Ramos (cell line): ENCODE measurements around the gene PAAF1.
"Not testable (repeated sequence)": the region's sequence is repeated elsewhere in the genome, so short reads cannot be mapped to it uniquely, and the experiment has no call there.

Experiments used
- in situ Hi-C: fragments of 300-500 bp; cut with MboI; formaldehyde crosslinking; loops from one replicate; pipeline ENCODE4 v1.14.3; 2022; ENCODE audit warnings: low sequenced_read_pairs; ENCODE audit not compliant: unreplicated experiment

Gene PAAF1

GRCh38 chr11:73878771-73879170 is 2.0 kb downstream of the PAAF1 start:
- in situ Hi-C loops, result no loop called here

DNA sequence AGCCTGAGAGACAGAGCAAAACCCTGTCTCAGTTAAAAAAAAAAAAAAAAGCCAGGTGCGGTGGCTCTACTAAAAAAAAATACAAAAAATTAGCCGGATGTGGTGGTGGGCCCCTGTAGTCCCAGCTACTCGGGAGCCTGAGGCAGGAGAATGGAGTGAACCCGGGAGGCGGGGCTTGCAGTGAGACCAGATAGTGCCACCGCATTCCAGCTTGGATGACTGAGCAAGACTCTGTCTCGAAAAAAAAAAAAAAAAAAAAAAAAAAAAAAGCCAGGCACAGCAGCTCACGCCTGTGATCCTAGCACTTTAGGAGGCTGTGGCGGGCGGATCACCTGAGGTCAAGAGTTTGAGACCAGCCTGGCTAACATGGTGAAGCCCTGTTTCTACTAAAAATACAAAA is 3.6 kb downstream of the PAAF1 start:
- in situ Hi-C loops, result not testable (repeated sequence)

- in situ Hi-C loops, result no loop called here
These were observed 7.1 kb downstream of the PAAF1 start for GRCh38 chr11:73883856-73884255.

GRCh38 chr11:73888244-73888643 is 11.4 kb downstream of the PAAF1 start:
- in situ Hi-C loops, result no loop called here

DNA sequence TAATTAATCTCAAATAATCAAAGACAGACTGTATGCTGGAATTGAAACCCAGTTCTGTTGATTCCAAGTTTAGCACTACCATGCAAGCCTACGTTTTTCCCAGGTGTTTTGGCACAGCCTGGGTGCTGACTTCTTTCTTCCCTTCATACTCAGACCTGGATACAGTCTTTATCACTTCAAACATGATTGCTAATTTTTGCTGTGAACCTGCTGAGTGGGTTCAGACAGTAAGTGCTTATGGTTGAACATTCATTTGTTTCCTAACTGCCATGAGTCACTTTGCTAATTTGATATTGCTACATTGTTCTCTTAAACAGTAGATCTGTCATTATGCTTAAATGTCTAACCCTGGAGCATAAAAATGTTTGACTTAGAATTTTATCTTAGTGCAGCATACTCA is 12.2 kb downstream of the PAAF1 start:
- in situ Hi-C loops, result no loop called here

DNA sequence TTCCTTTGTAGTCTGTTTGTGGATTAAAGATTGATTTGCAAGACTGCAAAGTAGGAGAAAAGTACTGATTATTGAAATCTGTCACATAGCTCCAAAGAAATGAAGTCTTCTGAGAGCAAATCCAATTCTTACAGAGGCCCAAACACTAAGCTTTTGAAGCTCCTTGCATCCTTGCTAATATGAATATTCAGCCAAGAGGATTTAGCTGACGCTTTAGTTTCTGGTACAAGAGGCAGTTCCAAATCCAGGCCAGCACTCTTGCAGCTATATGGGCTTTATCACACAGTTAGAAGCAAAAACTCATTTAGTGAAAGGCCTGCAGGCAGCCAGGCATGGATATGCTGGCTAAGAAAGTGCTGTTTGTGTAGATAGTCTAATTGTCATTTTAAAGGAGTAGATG is 12.7 kb downstream of the PAAF1 start:
- in situ Hi-C loops, result no loop called here

GRCh38 chr11:73893041-73893440 is 16.2 kb downstream of the PAAF1 start:
- in situ Hi-C loops, result no loop called here

DNA sequence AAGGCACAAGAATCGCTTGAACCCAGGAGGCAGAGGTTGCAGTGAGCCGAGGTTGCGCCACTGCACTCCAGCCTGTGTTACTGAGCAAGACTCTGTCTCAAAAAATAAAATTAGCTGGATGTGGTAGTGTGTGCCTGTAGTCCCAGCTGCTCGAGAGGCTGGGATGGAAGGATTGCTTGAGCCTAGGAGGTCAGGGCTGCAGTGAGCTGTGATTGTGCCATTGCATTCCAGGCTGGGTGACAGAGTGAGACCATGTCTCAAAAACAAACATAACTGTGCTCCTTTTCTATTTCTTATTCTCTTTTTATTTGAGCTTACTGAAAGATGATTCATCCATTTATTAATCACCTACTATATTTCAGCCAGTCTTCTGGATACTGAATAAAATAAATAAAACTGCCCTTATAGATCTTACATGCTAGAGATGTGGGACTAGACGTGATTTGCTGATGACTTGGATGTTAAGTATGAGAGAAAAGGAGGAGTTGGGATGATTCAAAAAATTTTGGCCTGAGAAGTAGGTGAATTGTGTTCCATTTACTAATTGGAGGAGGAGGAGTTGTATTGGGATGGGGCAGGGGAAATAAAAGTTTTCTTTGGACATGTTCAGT is 18.0 kb downstream of the PAAF1 start:
- in situ Hi-C loops, result no loop called here

DNA sequence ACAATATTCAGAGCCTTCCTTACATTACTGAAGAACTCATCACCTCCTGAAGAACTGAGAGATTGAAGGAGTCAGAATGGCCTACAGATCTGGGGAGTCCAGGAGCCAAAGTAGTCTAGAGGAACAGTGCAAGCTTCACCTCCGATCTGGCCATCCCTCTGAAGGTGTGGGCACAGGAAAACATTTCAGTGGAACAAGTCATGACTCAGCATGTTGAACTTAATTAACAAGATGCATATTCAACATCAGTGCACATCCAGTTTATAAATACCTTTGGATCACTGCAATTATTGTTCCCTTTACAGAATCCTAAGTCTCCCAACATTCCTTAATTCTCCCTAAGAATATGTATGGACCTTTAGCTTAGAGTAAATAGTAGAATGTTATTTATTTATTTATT is 25.5 kb downstream of the PAAF1 start:
- in situ Hi-C loops, result no loop called here

DNA sequence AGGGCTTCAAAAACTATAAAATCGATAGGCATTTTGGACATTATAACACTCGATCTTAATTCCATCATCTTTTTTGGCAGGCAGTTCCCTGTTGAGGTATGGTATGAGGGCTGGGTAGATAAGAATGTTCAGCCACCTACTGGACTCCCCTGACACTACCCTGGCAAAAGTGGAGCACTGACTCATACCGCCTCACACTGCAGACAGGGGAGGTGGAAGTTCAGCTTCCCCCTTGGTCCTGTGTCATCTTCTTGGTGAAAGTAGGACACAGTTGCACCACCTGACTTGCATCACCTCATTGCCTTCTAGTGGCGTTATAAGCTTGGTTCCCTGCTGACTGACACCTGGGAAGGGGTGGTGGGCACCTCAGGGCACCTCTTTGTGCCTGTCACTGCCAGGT is 30.4 kb downstream of the PAAF1 start:
- in situ Hi-C loops, result no loop called here

- in situ Hi-C loops, result no loop called here
These were observed 35.2 kb downstream of the PAAF1 start for GRCh38 chr11:73912026-73912425.

- in situ Hi-C loops, result no loop called here
These were observed 36.7 kb downstream of the PAAF1 start for GRCh38 chr11:73913472-73913871.

GRCh38 chr11:73914284-73914683 is 37.5 kb downstream of the PAAF1 start:
- in situ Hi-C loops, result no loop called here

DNA sequence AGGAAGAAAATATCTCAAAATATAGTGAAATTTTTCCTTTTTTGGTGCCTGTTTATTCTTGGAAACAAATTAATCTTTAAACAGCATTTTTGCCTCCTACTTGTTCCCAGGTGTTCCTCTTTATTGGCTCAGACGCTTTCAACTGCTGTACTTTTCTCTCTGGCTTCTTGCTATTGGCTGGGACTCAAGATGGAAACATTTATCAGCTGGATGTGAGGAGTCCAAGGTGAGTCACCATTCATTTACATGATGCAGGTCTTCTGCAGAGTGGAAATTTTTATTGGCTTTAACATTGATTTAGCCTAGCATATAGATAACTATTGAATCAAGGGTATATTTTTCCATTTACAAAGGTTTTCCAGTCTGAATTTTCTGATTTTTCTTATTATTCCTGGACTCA is 39.6 kb downstream of the PAAF1 start:
- in situ Hi-C loops, result no loop called here

GRCh38 chr11:73921180-73921579 is 44.4 kb downstream of the PAAF1 start:
- in situ Hi-C loops, result no loop called here

DNA sequence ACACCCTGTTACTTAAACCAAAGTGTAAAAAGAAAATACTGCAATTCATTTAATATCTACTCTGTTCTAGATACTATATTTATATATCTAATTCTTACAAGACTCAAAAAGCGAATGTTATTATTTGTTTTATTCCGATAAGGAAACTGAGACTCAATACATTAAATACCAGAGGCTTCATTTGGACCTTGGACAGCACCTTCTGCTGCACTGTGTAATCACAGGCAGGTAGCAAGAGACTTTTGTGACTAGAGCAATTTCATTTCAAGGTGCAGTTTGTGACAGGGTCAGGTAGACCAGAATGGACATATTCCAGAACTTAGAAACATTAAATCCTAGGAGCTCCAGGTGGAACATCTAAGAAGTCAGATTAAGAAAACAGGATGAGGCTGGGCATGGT is 52.6 kb downstream of the PAAF1 start:
- in situ Hi-C loops, result no loop called here

GRCh38 chr11:73931039-73931645 is 54.3 kb downstream of the PAAF1 start:
- in situ Hi-C loops, result no loop called here

- in situ Hi-C loops, result no loop called here
These were observed 55.2 kb downstream of the PAAF1 start for GRCh38 chr11:73931951-73932350.

DNA sequence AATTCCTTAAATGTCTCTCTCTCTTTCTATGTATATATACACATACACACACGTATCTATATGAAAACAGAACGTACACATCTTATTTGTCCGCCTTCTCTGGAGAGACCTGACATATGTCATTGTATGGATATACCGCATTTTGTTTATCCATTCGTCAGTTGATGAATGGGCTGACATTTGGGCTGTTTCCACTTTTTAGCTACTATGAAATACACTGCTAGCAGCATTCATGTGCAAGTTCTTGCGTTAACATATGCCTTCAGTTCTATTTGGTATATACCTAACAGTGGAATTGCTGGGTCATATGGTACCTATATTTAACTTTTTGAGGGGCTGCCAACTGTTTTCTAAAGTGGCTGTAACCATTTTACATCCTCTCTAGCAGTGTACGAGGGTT is 56.0 kb downstream of the PAAF1 start:
- in situ Hi-C loops, result no loop called here

- in situ Hi-C loops, result not testable (repeated sequence)
These were observed 59.2 kb downstream of the PAAF1 start for GRCh38 chr11:73936047-73936446.

DNA sequence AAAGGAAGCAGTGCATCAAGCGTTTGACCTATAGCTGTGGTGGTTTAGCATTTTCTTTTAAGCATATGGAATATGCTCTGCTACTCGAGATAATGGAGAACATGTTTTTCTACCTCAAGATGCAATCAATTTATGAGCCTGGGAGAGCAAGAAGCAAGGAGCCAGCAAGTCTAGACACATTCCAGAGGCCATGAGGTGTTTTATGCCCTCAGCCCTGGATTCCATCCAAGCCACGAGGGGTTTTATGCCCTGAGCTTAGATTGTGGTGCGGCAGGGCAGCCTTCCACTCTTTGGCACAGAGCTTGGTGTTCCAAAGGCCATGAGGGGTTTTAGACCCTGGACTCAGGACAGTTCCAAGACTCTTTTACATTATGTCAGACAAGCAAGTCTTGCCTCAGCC is 62.3 kb downstream of the PAAF1 start:
- in situ Hi-C loops, result no loop called here

DNA sequence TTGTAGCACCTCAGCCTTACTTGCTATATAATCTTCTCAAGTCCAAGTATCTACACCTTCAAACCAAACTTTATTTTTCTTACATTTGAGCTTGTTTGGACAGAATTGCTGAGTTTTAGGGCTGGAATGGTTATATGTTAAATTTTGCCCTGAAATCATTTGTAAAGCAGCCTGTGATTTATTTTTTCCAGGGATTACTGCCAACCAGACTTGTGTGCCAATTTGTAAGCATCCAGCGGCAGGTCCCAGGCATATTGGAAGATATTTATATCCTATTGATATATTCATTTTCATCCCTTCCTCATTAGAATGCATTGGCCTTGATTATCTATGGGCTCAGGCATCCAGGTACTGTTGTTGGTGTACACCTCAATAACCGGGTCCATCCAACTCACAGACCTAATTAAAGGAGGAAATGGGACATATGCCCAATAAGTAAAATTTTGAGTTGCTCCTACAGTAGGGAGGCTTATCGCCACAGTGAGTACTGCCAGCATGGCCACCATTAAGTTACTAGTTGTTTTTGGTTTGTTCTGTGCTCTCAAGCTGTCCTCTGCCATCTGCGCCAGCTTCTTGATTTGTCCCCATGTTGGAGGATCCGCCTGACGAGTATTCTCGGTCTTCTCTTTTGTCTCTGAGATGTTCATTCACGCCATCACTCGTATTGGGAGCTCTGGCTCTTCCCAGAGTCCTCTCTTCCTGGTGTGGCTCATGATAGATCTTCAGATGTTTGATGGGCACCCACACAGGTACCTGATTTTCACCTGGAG is 64.2 kb downstream of the PAAF1 start:
- in situ Hi-C loops, result no loop called here
